Measurements from ENCODE around the gene NRXN3. TPM values are rescaled to one million over a fixed set of nuclear protein-coding genes. Genes with fewer than 3 reads are reported as not detected.

Gene NRXN3
- total and polyA plus RNA-seq, 2 donors (not counting 1 experiment from before 2014, with no cell fraction given) = not detected

- WGBS (ENCODE audit: insufficient coverage) = 60% methylated on average over 7 of the region's 7 CpGs
- Histone ChIP-seq H3K9ac (ENCODE audit: low read length) (no peak overlapping the region), H3K36me3 (replicated peaks in 1 of 2; ENCODE audit: control extremely low read depth in 1 of 2, control insufficient read depth in 1 of 2, extremely low read depth in 1 of 2, insufficient read depth in 2 of 2, low read length in 1 of 2) (no peaks in the 10 kb centered on the region), H3K79me2 (ENCODE audit: control insufficient read depth, insufficient read depth, low read length) (no peaks in the 10 kb centered on the region), H2AFZ (ENCODE audit: insufficient read depth, low read depth, low read length, poor library complexity, severe bottlenecking) (no peak overlapping the region), H3K27ac (ENCODE audit: low read length in 2 of 2) (no peak overlapping the region), H4K20me1 (ENCODE audit: control insufficient read depth, insufficient read depth, low read length, poor library complexity, severe bottlenecking) (no peaks in the 10 kb centered on the region), H3K4me1 (ENCODE audit: control insufficient read depth in 2 of 2, insufficient read depth in 2 of 2, low read length in 2 of 2) (no peaks in the 10 kb centered on the region), H3K4me2 (replicated peaks; ENCODE audit: low read depth, low read length, poor library complexity, severe bottlenecking) (no peak overlapping the region), H3K27me3 (replicated peaks in 1 of 4; ENCODE audit: control extremely low read depth in 1 of 4, control insufficient read depth in 3 of 4, insufficient read depth in 4 of 4, low read length in 3 of 4) (no peaks in the 10 kb centered on the region), H3K9me3 (ENCODE audit: control extremely low read depth in 1 of 3, control insufficient read depth in 2 of 3, insufficient read depth in 1 of 3, low read length in 2 of 3) (no peaks in the 10 kb centered on the region), H3K4me3 (ENCODE audit: control extremely low read depth in 1 of 5, extremely low read depth in 1 of 5, insufficient read depth in 1 of 5, low read depth in 2 of 5, low read length in 4 of 5) (no peak overlapping the region)
- ChIA-PET POLR2A (no interaction called here), CTCF (no interaction called here)
- no peak for ATAC-seq (ENCODE audit: low read depth)
- intact Hi-C loops (cut with micrococcal nuclease) = no loop called here
- H3K27ac Mint-ChIP-seq = no peak overlapping the region
- TF ChIP-seq, protein P1, sequence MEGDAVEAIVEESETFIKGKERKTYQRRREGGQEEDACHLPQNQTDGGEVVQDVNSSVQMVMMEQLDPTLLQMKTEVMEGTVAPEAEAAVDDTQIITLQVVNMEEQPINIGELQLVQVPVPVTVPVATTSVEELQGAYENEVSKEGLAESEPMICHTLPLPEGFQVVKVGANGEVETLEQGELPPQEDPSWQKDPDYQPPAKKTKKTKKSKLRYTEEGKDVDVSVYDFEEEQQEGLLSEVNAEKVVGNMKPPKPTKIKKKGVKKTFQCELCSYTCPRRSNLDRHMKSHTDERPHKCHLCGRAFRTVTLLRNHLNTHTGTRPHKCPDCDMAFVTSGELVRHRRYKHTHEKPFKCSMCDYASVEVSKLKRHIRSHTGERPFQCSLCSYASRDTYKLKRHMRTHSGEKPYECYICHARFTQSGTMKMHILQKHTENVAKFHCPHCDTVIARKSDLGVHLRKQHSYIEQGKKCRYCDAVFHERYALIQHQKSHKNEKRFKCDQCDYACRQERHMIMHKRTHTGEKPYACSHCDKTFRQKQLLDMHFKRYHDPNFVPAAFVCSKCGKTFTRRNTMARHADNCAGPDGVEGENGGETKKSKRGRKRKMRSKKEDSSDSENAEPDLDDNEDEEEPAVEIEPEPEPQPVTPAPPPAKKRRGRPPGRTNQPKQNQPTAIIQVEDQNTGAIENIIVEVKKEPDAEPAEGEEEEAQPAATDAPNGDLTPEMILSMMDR (IDR thresholded peaks at IDR 0.05) = no peak
- TF ChIP-seq EZH2 (IDR thresholded peaks at IDR 0.05; ENCODE audit: borderline replicate concordance, insufficient read depth, low read depth, low read length, poor library complexity, severe bottlenecking) = no peak
- no peaks in the 10 kb centered on the region for H3K9me3 Mint-ChIP-seq (ENCODE audit: insufficient read depth)
- DNase-seq = no peak
- no peaks in the 10 kb centered on the region for H3K27me3 Mint-ChIP-seq
- H3K4me1 Mint-ChIP-seq = no peaks in the 10 kb centered on the region
- no peak overlapping the region for H3K4me3 Mint-ChIP-seq
Observed at GRCh38 chr14:79437951-79438350, 1267.8 kb downstream of the NRXN3 start.

GRCh38 chr14:79438696-79439342 lies 1268.6 kb downstream of the NRXN3 start:
- DNase-seq (no peak), ATAC-seq (ENCODE audit: low read depth) (no peak)
- no peak overlapping the region for H3K4me3 Mint-ChIP-seq
- no peaks in the 10 kb centered on the region for H3K4me1 Mint-ChIP-seq
- H3K9me3 Mint-ChIP-seq (ENCODE audit: insufficient read depth) = no peaks in the 10 kb centered on the region
- no peak overlapping the region for H3K27ac Mint-ChIP-seq
- no peaks in the 10 kb centered on the region for H3K79me2 ChIP-seq (ENCODE audit: control insufficient read depth, insufficient read depth, low read length)
- no peak overlapping the region for H3K9ac ChIP-seq (ENCODE audit: low read length)
- no peak overlapping the region for H3K4me3 ChIP-seq (ENCODE audit: control extremely low read depth in 1 of 5, extremely low read depth in 1 of 5, insufficient read depth in 1 of 5, low read depth in 2 of 5, low read length in 4 of 5)
- ChIA-PET POLR2A (no interaction called here), CTCF (no interaction called here)
- no peak overlapping the region for H3K4me2 ChIP-seq (replicated peaks; ENCODE audit: low read depth, low read length, poor library complexity, severe bottlenecking)
- H3K36me3 ChIP-seq (replicated peaks in 1 of 2; ENCODE audit: control extremely low read depth in 1 of 2, control insufficient read depth in 1 of 2, extremely low read depth in 1 of 2, insufficient read depth in 2 of 2, low read length in 1 of 2) = no peaks in the 10 kb centered on the region
- WGBS (ENCODE audit: insufficient coverage) = no CpG with 5 or more reads among the region's 3 CpGs
- H3K27ac ChIP-seq (ENCODE audit: low read length in 2 of 2) = no peak overlapping the region
- no peaks in the 10 kb centered on the region for H3K4me1 ChIP-seq (ENCODE audit: control insufficient read depth in 2 of 2, insufficient read depth in 2 of 2, low read length in 2 of 2)
- no peak overlapping the region for H2AFZ ChIP-seq (ENCODE audit: insufficient read depth, low read depth, low read length, poor library complexity, severe bottlenecking)
- no peaks in the 10 kb centered on the region for H3K27me3 ChIP-seq (replicated peaks in 1 of 4; ENCODE audit: control extremely low read depth in 1 of 4, control insufficient read depth in 3 of 4, insufficient read depth in 4 of 4, low read length in 3 of 4)
- TF ChIP-seq, protein P1 (IDR thresholded peaks at IDR 0.05) = no peak
- no peak for TF ChIP-seq EZH2 (IDR thresholded peaks at IDR 0.05; ENCODE audit: borderline replicate concordance, insufficient read depth, low read depth, low read length, poor library complexity, severe bottlenecking)
- H3K9me3 ChIP-seq (ENCODE audit: control extremely low read depth in 1 of 3, control insufficient read depth in 2 of 3, insufficient read depth in 1 of 3, low read length in 2 of 3) = no peaks in the 10 kb centered on the region
- intact Hi-C loops (cut with micrococcal nuclease) = no loop called here
- H4K20me1 ChIP-seq (ENCODE audit: control insufficient read depth, insufficient read depth, low read length, poor library complexity, severe bottlenecking) = no peaks in the 10 kb centered on the region
- H3K27me3 Mint-ChIP-seq = no peaks in the 10 kb centered on the region
